GM18526 (cell line): Measurements from ENCODE around the gene GJD3.
A peak's percentile ranks its signal among the peaks of the same experiment; 100 is the strongest.

Experiments used
- POLR2A ChIP-seq: IDR thresholded peaks from 3 replicates; pipeline ENCODE4 v1.6.1; 2011; ENCODE audit not compliant: insufficient read length; ENCODE audit errors: extremely low read depth

The GJD3 gene

GRCh38 chr17:40322358-40323315 is 41.9 kb downstream of the GJD3 start:
- TF ChIP-seq POLR2A, result peak; percentile 61

DNA sequence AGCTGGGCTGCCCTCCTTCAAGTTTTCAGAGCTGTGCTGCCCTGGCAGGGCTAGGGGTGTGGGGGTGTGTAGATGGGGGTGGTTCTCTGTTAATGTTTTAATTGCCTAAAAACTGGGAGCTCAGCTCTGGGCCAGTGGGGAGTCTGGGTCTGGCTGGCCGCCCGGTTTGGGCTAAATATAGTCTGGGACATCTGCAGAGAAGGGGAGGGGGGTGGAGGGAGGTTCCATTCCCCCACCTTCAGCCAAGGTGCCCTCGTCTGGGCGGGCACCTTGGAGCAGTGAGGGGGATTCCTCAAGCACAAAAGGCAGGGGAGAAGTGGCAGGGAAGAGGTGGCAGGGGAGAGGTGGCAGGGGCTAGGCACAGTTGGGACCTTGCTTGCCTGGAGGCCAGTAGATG is 42.6 kb downstream of the GJD3 start:
- no peak for TF ChIP-seq POLR2A

DNA sequence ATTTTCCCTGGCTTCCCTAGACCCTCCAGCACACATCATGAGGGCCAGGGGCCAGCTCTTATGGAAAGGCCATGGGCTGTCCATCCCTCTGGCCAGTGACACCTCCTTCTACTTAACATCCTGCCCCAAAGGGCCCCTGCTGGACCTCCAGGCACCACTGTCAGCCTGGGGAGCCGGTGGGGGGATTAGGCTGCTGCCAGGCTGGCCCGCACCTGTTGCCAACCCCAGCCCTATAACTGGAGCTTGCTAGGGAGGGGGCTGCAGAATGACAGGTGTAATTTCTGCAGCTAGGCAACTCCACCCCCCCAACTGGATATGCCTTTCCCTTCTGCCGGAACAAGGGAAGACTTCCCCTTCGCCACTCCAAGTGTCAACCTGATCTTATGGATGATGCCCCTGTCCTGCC is 43.0 kb downstream of the GJD3 start:
- no peak for TF ChIP-seq POLR2A

DNA sequence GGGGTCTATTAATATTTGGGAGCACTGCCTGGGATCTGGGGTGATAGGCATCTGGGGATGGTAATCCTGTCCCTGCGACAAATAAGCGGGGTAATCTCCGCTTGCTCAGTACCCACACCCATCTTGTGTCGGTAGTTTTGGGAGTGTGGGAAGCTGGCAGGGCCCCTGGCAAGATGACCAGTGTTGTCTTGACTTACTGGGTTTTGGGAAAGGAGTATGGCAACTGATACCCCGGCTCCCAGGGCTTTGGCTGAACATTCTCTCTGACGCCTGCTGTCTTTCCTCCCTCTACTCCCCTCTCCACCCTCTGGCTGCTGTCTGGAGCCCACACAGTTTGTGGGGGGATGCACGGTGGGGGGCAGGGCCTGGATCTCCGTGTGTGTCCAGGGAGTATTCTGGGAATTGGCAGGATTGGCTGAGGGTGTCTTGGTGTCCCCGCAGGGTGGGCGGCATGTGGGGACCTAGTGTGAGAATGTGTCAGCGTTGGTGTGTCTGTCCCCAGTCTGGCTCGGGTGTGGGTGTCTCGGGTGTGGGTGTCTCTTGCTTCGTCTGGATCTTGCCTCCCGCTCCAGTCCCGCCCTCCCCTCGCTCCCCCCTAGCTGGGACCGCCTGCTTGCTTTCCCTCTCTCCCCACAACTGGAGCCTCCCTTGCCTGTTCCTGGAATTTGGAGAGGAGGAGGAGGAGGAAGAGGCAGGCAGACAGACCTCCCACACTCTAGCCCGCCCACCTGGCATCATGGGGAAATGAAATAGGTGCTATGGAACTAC is 43.6 kb downstream of the GJD3 start:
- TF ChIP-seq POLR2A, result no peak

- TF ChIP-seq POLR2A, result no peak
Observed at GRCh38 chr17:40319651-40320540, 44.6 kb downstream of the GJD3 start.

DNA sequence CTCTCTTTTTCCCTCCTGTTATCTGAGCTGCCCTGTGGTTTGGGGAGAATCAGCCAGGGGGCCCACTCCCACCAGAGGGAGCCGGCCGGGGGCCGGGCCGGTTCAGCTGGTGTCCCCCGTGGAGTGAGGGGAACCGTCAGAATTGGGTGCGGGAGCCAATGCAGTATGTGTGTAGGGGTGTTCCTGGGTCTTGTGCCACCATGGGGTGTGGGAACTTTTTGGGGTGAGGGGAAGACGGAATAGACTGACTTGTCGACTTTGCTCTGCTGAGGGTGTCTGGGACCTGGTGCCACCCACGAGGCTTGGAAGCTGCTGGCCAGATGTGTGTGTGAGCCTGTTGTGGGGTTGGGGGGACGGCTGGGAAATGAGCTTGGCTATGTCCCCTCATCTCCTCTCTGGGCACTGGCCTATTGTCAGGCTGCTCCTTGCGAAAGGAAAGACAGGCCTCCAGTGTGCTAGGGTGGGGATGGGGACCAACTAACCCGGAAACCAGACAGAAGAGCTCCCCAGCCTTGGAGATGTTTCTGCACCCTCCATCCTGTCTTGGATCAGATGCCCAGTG is 45.6 kb downstream of the GJD3 start:
- no peak for TF ChIP-seq POLR2A

DNA sequence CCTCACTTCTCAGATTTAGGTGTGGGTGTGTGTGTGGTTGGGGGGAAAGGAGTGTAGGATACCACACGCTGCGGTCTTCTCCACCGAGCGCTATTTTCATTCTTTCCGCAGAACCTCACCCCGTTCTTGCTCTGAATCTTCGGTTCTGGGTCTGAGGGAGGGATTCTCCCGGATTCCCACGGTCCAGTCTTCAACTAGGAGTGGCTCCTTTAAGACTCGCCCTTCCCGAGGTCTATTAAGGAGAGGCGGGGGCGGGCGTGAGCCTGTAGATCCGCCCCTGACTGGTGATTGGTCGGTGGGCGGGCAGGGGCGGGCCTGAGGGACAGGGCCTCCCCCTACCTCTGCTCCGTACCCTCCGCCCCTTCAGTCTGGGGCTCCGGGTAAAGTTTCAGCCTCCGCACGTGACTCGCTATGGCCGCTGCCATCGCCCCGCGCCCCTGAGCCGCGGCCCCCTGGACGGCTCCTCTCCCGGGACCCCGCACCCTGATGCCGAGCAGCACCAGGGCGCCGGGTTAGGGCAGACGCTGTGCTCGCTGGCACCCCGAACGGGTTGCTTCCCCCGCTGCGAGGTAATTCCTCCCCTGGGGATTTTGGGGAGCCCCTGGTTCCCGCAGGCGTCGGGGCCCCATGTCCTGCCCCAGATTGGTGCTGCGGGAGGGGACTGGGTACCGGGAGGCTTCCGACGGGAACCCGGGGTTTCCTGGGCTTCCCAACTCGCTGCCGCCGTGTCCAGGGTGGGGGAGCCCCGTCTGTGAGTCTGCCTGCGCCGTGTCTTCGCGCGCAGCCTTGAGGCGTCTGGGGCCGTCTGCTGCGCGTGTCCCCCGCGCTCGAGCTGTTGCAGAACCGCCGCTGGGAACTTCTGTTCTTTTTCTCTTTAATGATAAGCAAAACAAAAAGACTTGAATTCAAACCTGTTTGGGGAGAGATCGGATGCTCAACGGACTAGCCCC is 46.4 kb downstream of the GJD3 start:
- peak; percentile 76 for TF ChIP-seq POLR2A

GRCh38 chr17:40317345-40317873 is 47.1 kb downstream of the GJD3 start:
- no peak for TF ChIP-seq POLR2A

DNA sequence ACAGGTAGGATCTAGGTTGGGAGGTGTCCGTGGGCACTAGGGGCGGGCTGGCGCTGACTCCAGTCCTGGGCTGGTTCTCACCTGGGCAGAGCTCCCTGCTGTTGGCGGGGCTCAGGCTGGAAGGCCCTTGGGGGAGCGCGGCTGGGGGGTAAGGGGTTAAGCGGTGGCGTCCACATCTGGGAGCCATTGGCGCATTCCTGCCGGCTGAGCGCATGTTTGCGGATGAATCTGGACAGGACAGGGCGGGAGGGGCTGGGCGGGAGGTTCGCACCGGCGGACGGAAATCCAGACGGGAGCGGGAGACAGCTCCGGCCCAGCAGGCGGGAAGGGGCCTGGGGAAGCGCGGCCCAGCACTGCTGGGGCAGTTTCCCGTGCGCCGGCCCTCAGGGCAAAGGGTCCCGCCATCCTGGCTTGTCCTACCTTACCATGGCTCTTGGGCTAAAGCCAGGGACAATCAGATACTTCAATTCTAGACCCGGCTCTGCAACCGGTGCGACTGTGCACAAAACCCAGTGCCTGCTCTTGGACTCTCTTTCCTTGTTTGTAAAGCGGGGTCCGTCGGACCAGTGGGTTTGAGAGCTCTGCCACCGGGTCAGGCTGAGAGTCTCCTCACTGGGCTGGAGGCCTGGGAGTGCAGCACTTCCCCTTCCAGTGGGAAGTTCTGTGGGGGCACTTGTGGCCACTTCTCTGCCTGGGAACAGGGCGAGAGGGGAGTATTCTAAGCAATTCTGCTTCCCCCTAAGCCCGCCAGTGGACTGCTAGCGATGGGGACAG is 47.8 kb downstream of the GJD3 start:
- no peak for TF ChIP-seq POLR2A

DNA sequence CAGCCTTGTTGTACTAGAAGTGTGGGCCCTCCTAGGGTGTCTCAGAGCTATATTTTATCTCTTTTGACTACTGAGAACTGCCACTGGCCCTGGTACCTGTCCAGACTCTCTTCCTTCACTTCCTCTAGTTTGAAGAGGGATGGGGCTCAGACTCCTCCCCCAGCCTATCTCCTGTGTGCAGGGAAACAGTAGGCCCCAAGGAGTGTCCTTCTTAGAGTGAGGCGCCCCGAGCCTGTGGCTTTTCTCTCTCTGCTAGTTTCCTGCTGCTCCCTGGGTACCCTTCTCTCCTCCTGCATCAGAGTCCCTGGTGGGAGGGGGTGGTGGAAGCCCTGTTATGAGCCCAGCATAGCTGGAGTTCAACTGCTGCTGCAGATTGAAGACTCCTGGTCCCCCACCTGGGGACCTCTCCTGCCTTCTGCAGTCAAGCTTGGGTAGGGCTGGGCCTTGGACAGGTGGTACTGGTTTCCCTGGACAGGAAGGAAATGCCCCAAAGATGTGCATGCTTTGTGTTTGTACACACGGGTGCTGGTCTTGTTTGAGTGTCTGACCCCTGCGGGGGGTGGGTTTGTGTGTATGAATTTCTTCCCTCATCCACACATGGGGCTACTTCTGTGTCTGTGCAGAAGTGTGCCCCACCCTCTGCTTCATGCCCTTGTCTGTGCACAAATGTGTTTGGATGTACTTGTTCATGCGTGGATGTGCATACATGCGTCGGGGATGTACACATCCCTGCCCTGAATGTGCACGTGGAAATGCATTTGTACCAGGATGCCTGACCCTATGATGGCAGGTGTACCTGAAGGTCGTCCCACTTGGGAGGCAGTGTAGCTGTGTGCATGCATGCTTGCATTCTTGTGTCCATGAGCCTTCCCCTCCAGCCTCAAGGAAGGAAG is 48.6 kb downstream of the GJD3 start:
- TF ChIP-seq POLR2A, result no peak

- no peak for TF ChIP-seq POLR2A
Observed at GRCh38 chr17:40315206-40315605, 49.3 kb downstream of the GJD3 start.

DNA sequence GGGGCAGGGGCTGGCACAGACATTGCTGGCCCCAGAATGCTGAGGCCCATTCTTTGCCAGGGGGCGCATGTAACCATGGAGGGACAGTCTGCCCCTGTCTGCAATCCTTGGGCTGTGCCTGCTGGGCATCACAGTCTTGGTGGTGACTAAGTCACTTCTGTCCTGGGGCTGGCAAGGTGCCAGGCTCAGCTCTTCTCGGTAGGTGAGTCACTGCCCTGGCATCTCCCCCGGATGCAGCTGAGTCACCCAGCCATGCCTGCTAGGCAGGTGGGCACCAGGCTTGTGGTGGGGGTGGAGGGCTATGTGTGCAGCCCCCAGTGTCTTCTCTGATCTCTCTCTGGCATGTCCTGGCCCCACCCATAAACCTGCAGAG is 50.0 kb downstream of the GJD3 start:
- TF ChIP-seq POLR2A, result no peak
